A673 (cell line): ENCODE measurements around the gene MAN1A2. TPM values are rescaled to one million over a fixed set of nuclear protein-coding genes. Genes with fewer than 3 reads are reported as not detected.

Source experiments
- BruUV-seq: library from RNA; stranded (reverse); fragments of 400-500 nt; replicated peaks from 2 replicates; lab custom pipeline; 2021; lab: Mats Ljungman, UMichigan
- CTCF ChIA-PET: fragments of 300-600 bp; sonication (Branson Sonifier 250); formaldehyde crosslinking; loops from one replicate; lab custom pipeline; 2022; ENCODE audit warnings: antibody characterized with exemption; lab: Charles Lee
- POLR2A ChIA-PET: fragments of 300-600 bp; sonication (Branson Sonifier 250); formaldehyde crosslinking; loops from one replicate; lab custom pipeline; 2022; ENCODE audit warnings: antibody characterized with exemption; ENCODE audit not compliant: low non-redundant PET; lab: Charles Lee
- DNase-seq: peaks from one replicate; pipeline ENCODE4 v3.0.0-alpha.2; 2015; ENCODE audit warnings: low spot score
- H3K27ac ChIP-seq: fragments of 200-600 bp; sonication (generic); 2 replicates; pipeline ENCODE4 v1.5.1; 2016; ENCODE audit warnings: mixed run types, low read depth, mild to moderate bottlenecking, mixed read lengths, antibody characterized with exemption, low read length; ENCODE audit not compliant: poor library complexity, severe bottlenecking
- H3K27me3 ChIP-seq: fragments of 200-600 bp; sonication (generic); replicated peaks from 2 replicates; pipeline ENCODE4 v1.6.1; 2017; ENCODE audit warnings: mixed run types, low read depth, mild to moderate bottlenecking, mixed read lengths, antibody characterized with exemption, low read length; ENCODE audit not compliant: insufficient read depth, poor library complexity
- H3K36me3 ChIP-seq: fragments of 200-600 bp; sonication (generic); 2 replicates; pipeline ENCODE4 v1.6.1; 2016; ENCODE audit warnings: mixed run types, mild to moderate bottlenecking, mixed read lengths, antibody characterized with exemption, low read length; ENCODE audit not compliant: insufficient read depth, poor library complexity, severe bottlenecking
- H3K4me1 ChIP-seq: fragments of 200-600 bp; sonication (generic); 2 replicates; pipeline ENCODE4 v1.6.1; 2017; ENCODE audit warnings: mixed run types, mild to moderate bottlenecking, mixed read lengths, antibody characterized with exemption, low read length; ENCODE audit not compliant: insufficient read depth, poor library complexity, severe bottlenecking
- H3K4me3 ChIP-seq: fragments of 200-600 bp; sonication (generic); 2 replicates; pipeline ENCODE4 v1.5.1; 2016; ENCODE audit warnings: low read depth, mixed run types, mild to moderate bottlenecking, mixed read lengths, low read length; ENCODE audit not compliant: poor library complexity, severe bottlenecking
- H3K9me3 ChIP-seq: fragments of 200-600 bp; sonication (generic); 2 replicates; pipeline ENCODE4 v1.6.1; 2016; ENCODE audit warnings: mixed run types, low read depth, mild to moderate bottlenecking, mixed read lengths, antibody characterized with exemption, low read length; ENCODE audit not compliant: poor library complexity, severe bottlenecking
- CTCF ChIP-seq: fragments of 300-800, 200-600 bp; sonication (generic); conservative IDR thresholded peaks from 2 replicates; pipeline ENCODE4 v1.5.1; 2017; ENCODE audit warnings: low read depth, mild to moderate bottlenecking, antibody characterized with exemption, low read length, moderate library complexity, mixed read lengths
- EZH2 ChIP-seq: fragments of 200-600 bp; sonication (generic); IDR thresholded peaks from 2 replicates; pipeline ENCODE4 v1.6.1; 2017; ENCODE audit warnings: borderline replicate concordance, low read depth, mild to moderate bottlenecking, mixed read lengths, antibody characterized with exemption, low read length; ENCODE audit not compliant: poor library complexity, severe bottlenecking
- intact Hi-C: fragments of 100-400 bp; cut with micrococcal nuclease; formaldehyde crosslinking; loops from one replicate; pipeline ENCODE4 v1.10.0; 2022; ENCODE audit not compliant: unreplicated experiment
- total RNA-seq: library from RNA; stranded (reverse); gene quantifications from 2 replicates; pipeline ENCODE4 v1.2.3, GENCODE V29; 2021

MAN1A2 gene
- total RNA-seq, 1 experiment from 2014 or later: 31.8 TPM

- no TSS peak for BruUV-seq
- no peaks in the 10 kb centered on the region for H3K36me3 ChIP-seq
- CTCF ChIA-PET: no interaction called here
- no peaks in the 10 kb centered on the region for H3K27me3 ChIP-seq
- POLR2A ChIA-PET: no interaction called here
- no peak overlapping the region for H3K4me3 ChIP-seq
- no peak for DNase-seq
- no peak overlapping the region for H3K27ac ChIP-seq
- intact Hi-C loops: no loop called here
- no peaks in the 10 kb centered on the region for H3K9me3 ChIP-seq
- H3K4me1 ChIP-seq: peaks cover 9% of the 10 kb centered on the region
- TF ChIP-seq CTCF (no peak), EZH2 (no peak)
These were observed 3.0 kb upstream of the MAN1A2 start for GRCh38 chr1:117364240-117364639.

- TF ChIP-seq CTCF: no peak
- no peak for TF ChIP-seq EZH2
These were observed 1.7 kb upstream of the MAN1A2 start for GRCh38 chr1:117365350-117366176.

GRCh38 chr1:117366177-117367045 is 838 bp upstream of the MAN1A2 start:
- ChIA-PET CTCF (no interaction called here), POLR2A (no interaction called here)
- Histone ChIP-seq H3K9me3 (no peaks in the 10 kb centered on the region), H3K4me3 (peak overlapping the region; percentile 83), H3K27ac (peak overlapping the region; percentile 87), H3K36me3 (no peaks in the 10 kb centered on the region), H3K27me3 (no peaks in the 10 kb centered on the region), H3K4me1 (peaks cover 14% of the 10 kb centered on the region)
- intact Hi-C loops: no loop called here
- TF ChIP-seq EZH2 (no peak), CTCF (no peak)
- DNase-seq: peak; percentile 79
- BruUV-seq: TSS peak; percentile 84

More at GRCh38 chr1:117365350-117366176, 1.7 kb upstream of the MAN1A2 start:
- intact Hi-C loops: no loop called here
- Histone ChIP-seq H3K27me3 (no peaks in the 10 kb centered on the region), H3K9me3 (no peaks in the 10 kb centered on the region), H3K36me3 (no peaks in the 10 kb centered on the region), H3K4me3 (peak overlapping the region; percentile 83), H3K27ac (peak overlapping the region; percentile 87), H3K4me1 (peaks cover 14% of the 10 kb centered on the region)
- no peak for DNase-seq
- CTCF ChIA-PET: no interaction called here
- BruUV-seq: no TSS peak
- POLR2A ChIA-PET: no interaction called here
